ENCODE measurements around the gene TIRAP.

GRCh38 chr11:126337474-126338241, 54.8 kb downstream of the TIRAP start:
- TF ChIP-seq CTCF (IDR thresholded peaks at IDR 0.05) (no peak), POLR2AphosphoS5 (IDR thresholded peaks at IDR 0.05; ENCODE audit: insufficient read depth in 1 of 2, low read depth in 1 of 2) (no peak), POLR2A (IDR thresholded peaks at IDR 0.05) (no peak)

Data from vagina (tissue), 2 donors.